ENCODE data around the gene SPAG4. TPM values are rescaled to one million over a fixed set of nuclear protein-coding genes. Genes with fewer than 3 reads are reported as not detected.

SPAG4 gene
- total and polyA plus RNA-seq, 2 donors (not counting 1 experiment from before 2014, with no cell fraction given), result 3.7 to 4.7 TPM

- TF ChIP-seq EZH2 (IDR thresholded peaks at IDR 0.05; ENCODE audit: borderline replicate concordance, insufficient read depth, low read depth, low read length, poor library complexity, severe bottlenecking) (no peak), CTCF (IDR thresholded peaks at IDR 0.05) (no peak)
- Histone ChIP-seq H3K9me3 (ENCODE audit: control extremely low read depth in 1 of 3, control insufficient read depth in 2 of 3, insufficient read depth in 1 of 3, low read length in 2 of 3) (no peaks in the 10 kb centered on the region), H3K79me2 (ENCODE audit: control insufficient read depth, insufficient read depth, low read length) (no peaks in the 10 kb centered on the region), H3K4me3 (ENCODE audit: control extremely low read depth in 1 of 5, extremely low read depth in 1 of 5, insufficient read depth in 1 of 5, low read depth in 2 of 5, low read length in 4 of 5) (no peak overlapping the region), H3K4me1 (ENCODE audit: control insufficient read depth in 2 of 2, insufficient read depth in 2 of 2, low read length in 2 of 2) (peaks cover 0 to under 1% of the 10 kb centered on the region in 2 donors), H3K4me2 (replicated peaks; ENCODE audit: low read depth, low read length, poor library complexity, severe bottlenecking) (no peak overlapping the region), H2AFZ (ENCODE audit: insufficient read depth, low read depth, low read length, poor library complexity, severe bottlenecking) (no peak overlapping the region), H3K27ac (ENCODE audit: low read length in 2 of 2) (no peak overlapping the region), H4K20me1 (ENCODE audit: control insufficient read depth, insufficient read depth, low read length, poor library complexity, severe bottlenecking) (no peaks in the 10 kb centered on the region), H3K27me3 (replicated peaks in 1 of 4; ENCODE audit: control extremely low read depth in 1 of 4, control insufficient read depth in 3 of 4, insufficient read depth in 4 of 4, low read length in 3 of 4) (peaks cover 0 to 11% (median 3%) of the 10 kb centered on the region in 4 experiments), H3K9ac (ENCODE audit: low read length) (no peak overlapping the region), H3K36me3 (replicated peaks in 1 of 2; ENCODE audit: control extremely low read depth in 1 of 2, control insufficient read depth in 1 of 2, extremely low read depth in 1 of 2, insufficient read depth in 2 of 2, low read length in 1 of 2) (no peaks in the 10 kb centered on the region)
- ChIA-PET POLR2A (no interaction called here), CTCF (interaction anchor here (1.3 kb wide), 1 partner anchor 10 kb away, joined by 5 read pairs; no protein-coding TSS in a partner anchor)
- peaks cover 26% of the 10 kb centered on the region for H3K27me3 Mint-ChIP-seq
- no peak overlapping the region for H3K4me3 Mint-ChIP-seq
- no peaks in the 10 kb centered on the region for H3K4me1 Mint-ChIP-seq
- DNase-seq (no peak), ATAC-seq (ENCODE audit: low read depth) (no peak)
- WGBS (ENCODE audit: insufficient coverage), result 92% methylated on average over 17 of the region's 17 CpGs
- no peaks in the 10 kb centered on the region for H3K9me3 Mint-ChIP-seq (ENCODE audit: insufficient read depth)
- intact Hi-C loops (cut with micrococcal nuclease), result no loop called here
- no peak overlapping the region for H3K27ac Mint-ChIP-seq
Observed at GRCh38 chr20:35595456-35595855, 20.2 kb upstream of the SPAG4 start.

GRCh38 chr20:35595901-35596300 lies 19.7 kb upstream of the SPAG4 start:
- H2AFZ ChIP-seq (ENCODE audit: insufficient read depth, low read depth, low read length, poor library complexity, severe bottlenecking), result no peak overlapping the region
- H3K9me3 ChIP-seq (ENCODE audit: control extremely low read depth in 1 of 3, control insufficient read depth in 2 of 3, insufficient read depth in 1 of 3, low read length in 2 of 3), result no peaks in the 10 kb centered on the region
- ATAC-seq (ENCODE audit: low read depth) (no peak), DNase-seq (no peak)
- no peak overlapping the region for H3K4me3 ChIP-seq (ENCODE audit: control extremely low read depth in 1 of 5, extremely low read depth in 1 of 5, insufficient read depth in 1 of 5, low read depth in 2 of 5, low read length in 4 of 5)
- POLR2A ChIA-PET, result no interaction called here
- Mint-ChIP-seq H3K27ac (no peak overlapping the region), H3K4me3 (no peak overlapping the region), H3K4me1 (peaks cover 4% of the 10 kb centered on the region), H3K9me3 (ENCODE audit: insufficient read depth) (no peaks in the 10 kb centered on the region), H3K27me3 (peaks cover 26% of the 10 kb centered on the region)
- H3K27me3 ChIP-seq (replicated peaks in 1 of 4; ENCODE audit: control extremely low read depth in 1 of 4, control insufficient read depth in 3 of 4, insufficient read depth in 4 of 4, low read length in 3 of 4), result peaks cover 0 to 16% (median 5%) of the 10 kb centered on the region in 4 experiments
- H3K4me2 ChIP-seq (replicated peaks; ENCODE audit: low read depth, low read length, poor library complexity, severe bottlenecking), result no peak overlapping the region
- 82% methylated on average over 7 of the region's 7 CpGs for WGBS (ENCODE audit: insufficient coverage)
- no peaks in the 10 kb centered on the region for H3K79me2 ChIP-seq (ENCODE audit: control insufficient read depth, insufficient read depth, low read length)
- H3K36me3 ChIP-seq (replicated peaks in 1 of 2; ENCODE audit: control extremely low read depth in 1 of 2, control insufficient read depth in 1 of 2, extremely low read depth in 1 of 2, insufficient read depth in 2 of 2, low read length in 1 of 2), result no peaks in the 10 kb centered on the region
- no peak overlapping the region for H3K9ac ChIP-seq (ENCODE audit: low read length)
- CTCF ChIA-PET, result interaction anchor here (1.1 to 1.3 kb wide), 2 partner anchors 9 to 22 kb away, joined by 3 to 5 read pairs; no protein-coding TSS in a partner anchor
- H3K27ac ChIP-seq (ENCODE audit: low read length in 2 of 2), result no peak overlapping the region
- no peaks in the 10 kb centered on the region for H4K20me1 ChIP-seq (ENCODE audit: control insufficient read depth, insufficient read depth, low read length, poor library complexity, severe bottlenecking)
- intact Hi-C loops (cut with micrococcal nuclease), result no loop called here
- H3K4me1 ChIP-seq (ENCODE audit: control insufficient read depth in 2 of 2, insufficient read depth in 2 of 2, low read length in 2 of 2), result peaks cover 4 to 5% of the 10 kb centered on the region in 2 donors
- TF ChIP-seq EZH2 (IDR thresholded peaks at IDR 0.05; ENCODE audit: borderline replicate concordance, insufficient read depth, low read depth, low read length, poor library complexity, severe bottlenecking), result no peak
- TF ChIP-seq CTCF (IDR thresholded peaks at IDR 0.05), result no peak

All from B cell (primary cell).